ENCODE results near the gene UBE2Q2. TPM values are rescaled to one million over a fixed set of nuclear protein-coding genes. Genes with fewer than 3 reads are reported as not detected.

Gene UBE2Q2
- total RNA-seq, 1 experiment from 2014 or later = 41.9 TPM

DNA sequence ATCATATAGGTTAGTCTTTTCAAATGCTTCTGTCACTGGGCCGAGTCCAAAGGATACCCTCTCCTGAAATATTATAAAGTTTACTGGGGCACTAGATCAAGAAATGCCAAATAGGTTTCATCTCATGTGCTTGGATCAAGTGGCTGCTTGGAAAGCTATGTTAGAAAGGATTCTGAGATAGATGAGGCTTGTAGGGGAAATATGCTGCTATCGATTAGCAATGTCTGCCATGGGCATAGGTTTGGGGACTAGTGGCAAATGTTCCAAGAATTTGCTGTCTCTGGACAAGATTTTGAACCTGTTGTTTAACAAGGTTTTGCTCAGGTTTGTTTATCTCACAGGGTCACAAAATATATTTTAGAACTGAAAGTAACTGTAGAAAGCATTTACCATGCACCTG lies 23.0 kb upstream of the UBE2Q2 start:
- H3K4me3 ChIP-seq = no peak overlapping the region
- H3K27me3 ChIP-seq = no peaks in the 10 kb centered on the region
- no peaks in the 10 kb centered on the region for H3K36me3 ChIP-seq
- H3K9me3 ChIP-seq = no peaks in the 10 kb centered on the region
- DNase-seq = no peak

DNA sequence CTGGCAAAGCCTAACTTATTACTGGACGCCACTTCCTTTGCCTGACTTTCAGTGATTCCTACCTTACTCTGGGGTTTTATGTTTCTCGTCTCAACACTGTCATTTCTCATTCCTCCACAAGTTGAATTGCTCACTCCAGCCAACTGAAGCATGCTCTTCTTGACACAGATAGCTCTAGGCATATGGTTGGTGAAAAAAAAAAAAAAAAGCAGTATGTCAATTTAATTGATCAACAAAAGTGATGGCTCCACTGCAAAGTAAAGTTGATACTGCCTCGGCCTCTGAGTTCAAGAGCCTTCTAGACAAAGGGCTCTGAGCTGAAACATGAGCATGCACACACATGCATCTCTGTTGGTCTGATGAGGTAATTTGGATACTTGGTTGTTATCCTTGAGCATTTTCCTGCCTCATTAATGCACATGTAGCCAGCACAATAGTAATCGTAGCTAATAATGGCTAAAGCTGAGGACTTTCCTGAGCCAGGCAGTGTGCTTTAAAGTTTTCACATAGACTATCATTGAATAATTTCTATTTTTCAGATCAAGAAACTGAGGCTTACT lies 21.4 kb upstream of the UBE2Q2 start:
- Histone ChIP-seq H3K36me3 (no peaks in the 10 kb centered on the region), H3K4me3 (no peak overlapping the region), H3K27me3 (no peaks in the 10 kb centered on the region), H3K9me3 (no peaks in the 10 kb centered on the region)
- no peak for DNase-seq

DNA sequence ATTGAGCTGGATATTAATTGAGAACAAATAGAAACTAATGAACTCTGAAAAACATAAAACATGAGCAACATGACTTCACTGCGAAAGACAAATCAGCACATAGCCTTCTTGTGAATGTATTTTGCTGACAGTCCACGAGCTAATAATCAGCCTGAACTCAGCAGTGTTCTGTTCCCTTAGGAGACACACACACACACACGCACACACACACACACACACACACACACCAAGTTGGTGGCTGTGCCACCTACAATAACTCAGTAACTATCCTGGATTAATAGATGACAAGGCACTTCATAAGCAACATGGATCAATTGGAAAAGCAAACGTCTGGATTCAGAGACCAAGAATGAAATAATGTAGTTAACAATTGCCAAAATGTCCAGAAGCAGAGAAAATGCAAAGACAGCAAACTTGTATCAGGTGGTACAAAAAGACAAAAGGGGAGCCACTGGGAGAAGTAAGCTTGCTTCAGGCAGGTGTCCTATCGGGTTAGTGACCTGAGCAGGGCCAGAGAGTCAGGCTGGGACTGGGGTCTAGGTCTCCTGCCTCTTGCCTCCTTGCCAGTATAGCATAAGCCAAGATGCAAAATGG lies 20.5 kb upstream of the UBE2Q2 start:
- H3K36me3 ChIP-seq = no peaks in the 10 kb centered on the region
- H3K9me3 ChIP-seq = no peaks in the 10 kb centered on the region
- no peaks in the 10 kb centered on the region for H3K27me3 ChIP-seq
- DNase-seq = no peak
- H3K4me3 ChIP-seq = no peak overlapping the region

GRCh38 chr15:75823860-75824613 lies 19.2 kb upstream of the UBE2Q2 start:
- no peak for DNase-seq

GRCh38 chr15:75827691-75828090 lies 15.6 kb upstream of the UBE2Q2 start:
- no peak for DNase-seq
- Histone ChIP-seq H3K27me3 (no peaks in the 10 kb centered on the region), H3K9me3 (no peaks in the 10 kb centered on the region), H3K36me3 (no peaks in the 10 kb centered on the region), H3K4me3 (no peak overlapping the region)

More at GRCh38 chr15:75823860-75824613, 19.2 kb upstream of the UBE2Q2 start:
- H3K4me3 ChIP-seq = no peak overlapping the region
- H3K27me3 ChIP-seq = no peaks in the 10 kb centered on the region
- no peaks in the 10 kb centered on the region for H3K9me3 ChIP-seq
- H3K36me3 ChIP-seq = no peaks in the 10 kb centered on the region

GRCh38 chr15:75828429-75828828 lies 14.8 kb upstream of the UBE2Q2 start:
- DNase-seq = no peak
- Histone ChIP-seq H3K27me3 (no peaks in the 10 kb centered on the region), H3K9me3 (no peaks in the 10 kb centered on the region), H3K4me3 (no peak overlapping the region), H3K36me3 (no peaks in the 10 kb centered on the region)

- no peaks in the 10 kb centered on the region for H3K9me3 ChIP-seq
- H3K27me3 ChIP-seq = no peaks in the 10 kb centered on the region
- H3K4me3 ChIP-seq = no peak overlapping the region
- no peaks in the 10 kb centered on the region for H3K36me3 ChIP-seq
- DNase-seq = no peak
Measured at GRCh38 chr15:75830910-75831805, 12.1 kb upstream of the UBE2Q2 start.

GRCh38 chr15:75831806-75832102 lies 11.5 kb upstream of the UBE2Q2 start:
- no peak for DNase-seq
- Histone ChIP-seq H3K9me3 (no peaks in the 10 kb centered on the region), H3K4me3 (no peak overlapping the region), H3K27me3 (no peaks in the 10 kb centered on the region), H3K36me3 (no peaks in the 10 kb centered on the region)

GRCh38 chr15:75832114-75832513 lies 11.1 kb upstream of the UBE2Q2 start:
- Histone ChIP-seq H3K4me3 (no peak overlapping the region), H3K36me3 (no peaks in the 10 kb centered on the region), H3K9me3 (no peaks in the 10 kb centered on the region), H3K27me3 (no peaks in the 10 kb centered on the region)
- DNase-seq = no peak

GRCh38 chr15:75834021-75834420 lies 9.2 kb upstream of the UBE2Q2 start:
- Histone ChIP-seq H3K36me3 (no peaks in the 10 kb centered on the region), H3K4me3 (no peak overlapping the region), H3K9me3 (no peaks in the 10 kb centered on the region), H3K27me3 (no peaks in the 10 kb centered on the region)
- no peak for DNase-seq

DNA sequence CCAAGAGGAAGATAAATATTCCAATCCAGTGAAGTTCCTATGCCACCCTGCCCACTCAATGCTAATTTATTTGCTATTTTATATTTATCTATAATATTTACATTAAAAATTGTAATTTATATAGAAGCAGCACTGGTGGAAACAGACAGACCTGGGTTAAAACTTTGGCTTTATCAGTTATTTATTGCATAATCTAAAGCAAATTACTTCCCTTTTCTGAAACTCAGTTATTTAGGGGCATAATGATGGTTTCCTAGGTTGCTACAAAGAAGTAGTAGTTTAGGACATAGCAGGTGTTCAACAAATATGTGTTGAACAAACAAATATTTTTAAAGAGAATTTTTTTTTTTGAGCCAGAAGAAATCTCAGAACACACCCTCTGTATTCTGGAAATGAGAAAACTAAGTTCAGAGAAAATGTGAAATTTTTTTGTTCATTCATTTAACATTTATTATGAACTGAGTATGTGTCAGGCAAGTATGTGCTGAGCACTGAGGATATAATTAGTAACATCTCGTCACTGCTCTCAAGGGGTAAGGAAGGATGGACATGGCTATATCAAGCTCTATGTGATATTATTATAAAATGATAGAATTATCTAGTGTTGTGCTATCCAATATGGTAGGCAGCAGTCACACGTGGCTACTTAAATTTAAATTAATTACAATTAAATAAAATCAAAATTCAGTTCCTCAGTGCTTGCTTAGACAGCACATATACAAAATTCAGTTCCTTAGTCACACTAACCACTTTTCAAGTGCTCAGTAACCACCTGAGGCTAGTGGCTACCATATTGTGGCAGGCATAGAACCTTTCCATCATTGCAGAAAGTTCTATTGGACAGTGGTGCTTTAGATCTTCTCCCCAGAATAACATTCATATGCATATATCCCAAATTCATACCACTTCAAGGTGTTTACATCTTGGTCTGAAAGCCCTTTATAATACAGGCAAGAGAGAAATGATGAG lies 7.0 kb upstream of the UBE2Q2 start:
- no peak for DNase-seq
- no peaks in the 10 kb centered on the region for H3K27me3 ChIP-seq
- H3K36me3 ChIP-seq = no peaks in the 10 kb centered on the region
- H3K9me3 ChIP-seq = no peaks in the 10 kb centered on the region
- no peak overlapping the region for H3K4me3 ChIP-seq

DNA sequence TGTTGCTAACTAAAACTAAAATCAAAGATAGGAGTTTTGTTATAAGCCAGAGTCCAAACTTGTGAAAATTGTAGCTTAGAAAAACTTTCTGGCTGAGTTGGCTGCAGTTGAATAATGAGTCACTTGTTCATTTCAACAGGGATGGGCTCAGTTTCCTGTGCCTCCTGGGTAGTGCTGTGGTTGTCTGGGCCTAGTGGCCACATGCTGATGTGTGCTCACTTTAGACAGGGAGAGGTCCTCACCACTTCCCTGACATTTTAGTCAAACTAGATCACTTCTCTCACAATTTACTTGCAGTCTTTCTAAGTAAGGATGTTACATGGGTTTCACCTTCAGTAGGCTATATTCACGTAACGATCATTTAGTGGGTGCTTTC lies 6.3 kb upstream of the UBE2Q2 start:
- Histone ChIP-seq H3K9me3 (no peaks in the 10 kb centered on the region), H3K27me3 (no peaks in the 10 kb centered on the region), H3K36me3 (no peaks in the 10 kb centered on the region), H3K4me3 (no peak overlapping the region)
- peak; percentile 78 for DNase-seq

DNA sequence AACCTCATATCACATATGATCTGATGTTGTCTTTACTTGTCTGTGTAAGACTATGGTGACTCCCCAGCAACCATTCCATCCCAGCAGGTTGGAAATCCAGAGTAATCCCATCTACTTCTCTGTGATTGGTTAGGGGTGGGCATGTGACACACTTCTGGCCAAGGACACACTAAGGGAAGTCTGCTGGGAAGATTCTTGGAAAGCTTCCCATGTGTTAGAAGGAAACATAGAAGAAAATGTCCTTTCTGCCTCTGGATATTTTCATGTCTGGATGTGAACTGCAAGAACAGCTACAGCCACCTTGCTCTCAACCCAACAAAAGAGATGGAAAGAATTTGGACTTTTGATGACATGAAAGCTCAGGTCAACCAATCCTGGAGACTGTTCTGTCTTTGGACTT lies 2.6 kb upstream of the UBE2Q2 start:
- Histone ChIP-seq H3K36me3 (no peaks in the 10 kb centered on the region; the same call in 1 of the 2 replicates), H3K27me3 (no peaks in the 10 kb centered on the region), H3K4me3 (no peak overlapping the region), H3K9me3 (no peaks in the 10 kb centered on the region)
- DNase-seq = peak; percentile 81

- peaks cover 5% of the 10 kb centered on the region; the same call in 1 of the 2 replicates for H3K36me3 ChIP-seq
- no peaks in the 10 kb centered on the region for H3K27me3 ChIP-seq
- no peak for DNase-seq
- no peak overlapping the region for H3K4me3 ChIP-seq
- no peaks in the 10 kb centered on the region for H3K9me3 ChIP-seq
Measured at GRCh38 chr15:75841626-75842025, 1.6 kb upstream of the UBE2Q2 start.

DNA sequence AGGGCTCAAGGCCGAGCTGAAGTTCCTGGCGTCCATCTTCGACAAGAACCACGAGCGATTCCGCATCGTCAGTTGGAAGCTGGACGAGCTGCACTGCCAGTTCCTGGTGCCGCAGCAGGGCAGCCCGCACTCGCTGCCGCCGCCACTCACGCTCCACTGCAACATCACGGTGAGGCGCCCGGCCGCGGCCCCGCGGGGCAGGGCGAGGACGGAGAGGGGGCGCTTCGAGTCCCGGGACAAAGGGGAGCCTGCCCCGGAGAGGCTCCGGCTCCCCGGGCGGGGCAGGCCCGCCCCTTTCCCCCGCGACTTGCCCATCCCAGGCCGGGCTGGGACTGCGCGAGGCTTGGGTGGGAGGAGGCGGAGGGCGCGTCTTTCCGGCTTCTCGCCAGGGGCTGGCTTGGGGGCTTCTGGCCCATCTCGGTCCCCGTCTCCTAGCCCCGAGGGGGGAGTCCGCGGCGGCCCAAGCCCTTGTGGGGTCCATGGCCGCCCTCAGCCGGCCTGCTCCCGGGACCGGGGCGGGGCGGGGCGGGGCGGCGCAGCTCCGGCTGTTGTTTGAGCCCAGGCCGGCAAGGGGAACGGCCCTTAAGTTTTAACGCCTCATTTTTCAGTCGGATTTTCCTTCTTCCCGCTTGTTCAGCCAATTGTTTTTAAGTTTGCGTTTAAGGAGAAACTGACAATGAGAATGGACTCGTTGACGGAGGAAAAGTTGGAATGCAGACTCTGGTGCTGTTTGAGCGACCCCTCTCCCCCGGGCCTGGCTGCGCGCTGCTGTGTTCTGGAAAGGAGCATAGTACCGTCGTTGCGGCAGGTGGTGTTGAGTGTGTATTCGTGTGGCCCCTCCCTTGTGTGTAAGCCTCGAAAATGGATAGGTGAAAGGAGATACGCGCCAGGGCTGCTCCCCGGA lies 683 bp downstream of the UBE2Q2 start:
- peak; percentile 63 for DNase-seq
- Histone ChIP-seq H3K27me3 (no peaks in the 10 kb centered on the region), H3K9me3 (no peaks in the 10 kb centered on the region), H3K36me3 (peaks cover 7% of the 10 kb centered on the region), H3K4me3 (peak overlapping the region; percentile 96)

All from MG63 (cell line).